Prostate gland (tissue), 2 donors: Measurements from ENCODE around the gene MS4A8. TPM values are rescaled to one million over a fixed set of nuclear protein-coding genes. Genes with fewer than 3 reads are reported as not detected.
"Not testable (repeated sequence)": the region's sequence is repeated elsewhere in the genome, so short reads cannot be mapped to it uniquely, and the experiment has no call there.

Source experiments
- DNase-seq: peaks from one replicate; pipeline ENCODE4 v3.0.0-alpha.2; 2019; ENCODE audit warnings: low spot score
- H3K27ac ChIP-seq, 2 donors: fragments of 200-600 bp; sonication (generic); 2 replicates each; pipeline ENCODE4 v1.5.1; 2017 to 2019
- H3K27me3 ChIP-seq: fragments of 200-600 bp; sonication (generic); replicated peaks from 2 replicates; pipeline ENCODE4 v1.5.1; 2019; ENCODE audit not compliant: insufficient read depth
- H3K36me3 ChIP-seq, 2 donors: fragments of 200-600 bp; sonication (generic); 1 replicate in 1 of 2; 2 replicates in 1 of 2; pipeline versions ENCODE4 v1.5.1 to v1.8.1; 2017 to 2019
- H3K4me1 ChIP-seq: fragments of 200-600 bp; sonication (generic); replicated peaks from 2 replicates; pipeline ENCODE4 v1.5.1; 2019
- H3K4me3 ChIP-seq, 2 donors: fragments of 200-600 bp; sonication (generic); 2 replicates each; pipeline ENCODE4 v1.5.1; 2017 to 2019
- H3K9me3 ChIP-seq: fragments of 200-600 bp; sonication (generic); 2 replicates; pipeline ENCODE4 v1.5.1; 2017
- POLR2A ChIP-seq: fragments of 450-650 bp; IDR thresholded peaks from one replicate; pipeline ENCODE4 v1.6.1; 2016; ENCODE audit warnings: antibody characterized with exemption, mild to moderate bottlenecking
- POLR2AphosphoS5 ChIP-seq: sonication (generic); formaldehyde crosslinking; IDR thresholded peaks from one replicate; pipeline ENCODE4 v1.6.1; 2017; ENCODE audit warnings: antibody characterized with exemption
- WGBS: methylation state at CpG from one replicate; pipeline ENCODE4 v1.1.5; 2018; 5-methylcytosine and 5-hydroxymethylcytosine counted together
- intact Hi-C: fragments of 100-400 bp; cut with DNase I; formaldehyde crosslinking; loops from one replicate; pipeline ENCODE4 v1.14.2; 2022
- total RNA-seq, 2 donors: library from RNA; depleted of rRNA; stranded (reverse); fragments of >200 nt; gene quantifications; one replicate each; pipeline ENCODE4 v1.1.0, GENCODE V29; 2016
- TF ChIP-seq, protein P1 (sequence below), 4 experiments: fragments of 200-600 bp in 2 of 4; fragments of 450-650 bp in 2 of 4; sonication (generic) in 2 of 4; IDR thresholded peaks; 1 replicate in 3 of 4; 2 replicates in 1 of 4; pipeline ENCODE4 v1.5.1; 2016 to 2019; ENCODE audit warnings: antibody characterized with exemption in 4 of 4, mild to moderate bottlenecking in 2 of 4, moderate library complexity in 2 of 4

The MS4A8 gene
- total RNA-seq, 2 donors from 2014 or later, result 0.68 to 1.1 TPM

DNA sequence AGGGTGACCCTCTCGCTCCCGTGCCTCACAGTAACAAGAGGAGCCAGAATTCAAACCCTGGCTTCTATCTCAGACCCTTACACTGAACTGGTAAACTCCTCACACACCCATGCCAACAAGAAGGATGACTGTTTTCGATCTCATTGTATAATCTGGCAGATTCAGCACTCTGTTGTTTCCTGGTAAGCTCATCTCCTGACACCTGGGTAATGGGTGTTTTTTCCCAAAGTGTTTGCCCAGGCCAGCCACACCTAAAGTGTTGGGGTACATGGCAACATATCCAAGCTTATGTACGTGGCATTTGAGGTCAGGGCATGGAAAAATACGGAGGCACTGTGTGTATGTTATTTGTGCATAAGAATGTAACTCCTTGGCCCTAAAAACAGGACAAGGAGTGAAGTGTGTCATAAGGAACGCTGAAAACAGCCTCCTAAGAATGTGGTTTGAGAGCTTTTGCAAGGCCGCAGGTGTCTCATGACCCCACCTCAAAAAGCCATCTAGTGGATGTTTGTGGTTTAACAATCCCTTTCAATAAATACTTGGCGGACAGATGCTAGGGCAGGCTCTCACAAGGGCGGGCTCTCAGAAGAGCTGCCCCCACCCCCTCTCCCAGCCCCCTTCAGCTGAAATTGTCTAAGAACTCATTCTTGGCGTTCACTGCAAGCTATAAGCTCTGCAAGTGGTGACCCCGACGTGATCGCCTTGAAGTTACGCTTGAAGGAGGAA is 57.1 kb downstream of the MS4A8 start, which contains the start of gene MS4A15:
Gene MS4A15, plus strand, starts transcription at position 561 of the 726 bp plus-strand sequence. CDS start 6,867 bp downstream, outside the sequence.
- H3K27me3 ChIP-seq, result no peaks in the 10 kb centered on the region
- no peak for DNase-seq
- H3K4me1 ChIP-seq, result no peaks in the 10 kb centered on the region
- H3K36me3 ChIP-seq, result no peaks in the 10 kb centered on the region
- WGBS, result 71% methylated on average over 14 of the region's 14 CpGs
- H3K9me3 ChIP-seq, result no peaks in the 10 kb centered on the region
- intact Hi-C loops, result no loop called here
- no peak within 1 kb of the TSS for H3K27ac ChIP-seq
- H3K4me3 ChIP-seq, result no peak within 1 kb of the TSS
- TF ChIP-seq POLR2A (no peak), POLR2AphosphoS5 (no peak)
- TF ChIP-seq, protein P1, sequence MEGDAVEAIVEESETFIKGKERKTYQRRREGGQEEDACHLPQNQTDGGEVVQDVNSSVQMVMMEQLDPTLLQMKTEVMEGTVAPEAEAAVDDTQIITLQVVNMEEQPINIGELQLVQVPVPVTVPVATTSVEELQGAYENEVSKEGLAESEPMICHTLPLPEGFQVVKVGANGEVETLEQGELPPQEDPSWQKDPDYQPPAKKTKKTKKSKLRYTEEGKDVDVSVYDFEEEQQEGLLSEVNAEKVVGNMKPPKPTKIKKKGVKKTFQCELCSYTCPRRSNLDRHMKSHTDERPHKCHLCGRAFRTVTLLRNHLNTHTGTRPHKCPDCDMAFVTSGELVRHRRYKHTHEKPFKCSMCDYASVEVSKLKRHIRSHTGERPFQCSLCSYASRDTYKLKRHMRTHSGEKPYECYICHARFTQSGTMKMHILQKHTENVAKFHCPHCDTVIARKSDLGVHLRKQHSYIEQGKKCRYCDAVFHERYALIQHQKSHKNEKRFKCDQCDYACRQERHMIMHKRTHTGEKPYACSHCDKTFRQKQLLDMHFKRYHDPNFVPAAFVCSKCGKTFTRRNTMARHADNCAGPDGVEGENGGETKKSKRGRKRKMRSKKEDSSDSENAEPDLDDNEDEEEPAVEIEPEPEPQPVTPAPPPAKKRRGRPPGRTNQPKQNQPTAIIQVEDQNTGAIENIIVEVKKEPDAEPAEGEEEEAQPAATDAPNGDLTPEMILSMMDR (IDR thresholded peaks at IDR 0.05), result no peak

GRCh38 chr11:60757231-60757800 is 57.9 kb downstream of the MS4A8 start:
- DNase-seq, result no peak
- WGBS, result 85% methylated on average over 19 of the region's 19 CpGs
- intact Hi-C loops, result no loop called here

GRCh38 chr11:60758671-60759070 is 59.3 kb downstream of the MS4A8 start:
- H3K4me3 ChIP-seq, DNase-seq, H3K4me1 ChIP-seq, intact Hi-C loops, H3K27me3 ChIP-seq, H3K36me3 ChIP-seq, H3K9me3 ChIP-seq, H3K27ac ChIP-seq: not testable (repeated sequence)
- peak; percentile 46 for TF ChIP-seq POLR2AphosphoS5
- 67% methylated on average over 4 of the region's 4 CpGs for WGBS

More at GRCh38 chr11:60757231-60757800, 57.9 kb downstream of the MS4A8 start:
- Histone ChIP-seq H3K9me3 (no peaks in the 10 kb centered on the region), H3K4me3 (no peak overlapping the region), H3K27ac (no peak overlapping the region), H3K4me1 (no peaks in the 10 kb centered on the region), H3K27me3 (no peaks in the 10 kb centered on the region), H3K36me3 (no peaks in the 10 kb centered on the region)
- TF ChIP-seq POLR2A (no peak), POLR2AphosphoS5 (no peak)
- TF ChIP-seq, protein P1 (IDR thresholded peaks at IDR 0.05), result no peak

DNA sequence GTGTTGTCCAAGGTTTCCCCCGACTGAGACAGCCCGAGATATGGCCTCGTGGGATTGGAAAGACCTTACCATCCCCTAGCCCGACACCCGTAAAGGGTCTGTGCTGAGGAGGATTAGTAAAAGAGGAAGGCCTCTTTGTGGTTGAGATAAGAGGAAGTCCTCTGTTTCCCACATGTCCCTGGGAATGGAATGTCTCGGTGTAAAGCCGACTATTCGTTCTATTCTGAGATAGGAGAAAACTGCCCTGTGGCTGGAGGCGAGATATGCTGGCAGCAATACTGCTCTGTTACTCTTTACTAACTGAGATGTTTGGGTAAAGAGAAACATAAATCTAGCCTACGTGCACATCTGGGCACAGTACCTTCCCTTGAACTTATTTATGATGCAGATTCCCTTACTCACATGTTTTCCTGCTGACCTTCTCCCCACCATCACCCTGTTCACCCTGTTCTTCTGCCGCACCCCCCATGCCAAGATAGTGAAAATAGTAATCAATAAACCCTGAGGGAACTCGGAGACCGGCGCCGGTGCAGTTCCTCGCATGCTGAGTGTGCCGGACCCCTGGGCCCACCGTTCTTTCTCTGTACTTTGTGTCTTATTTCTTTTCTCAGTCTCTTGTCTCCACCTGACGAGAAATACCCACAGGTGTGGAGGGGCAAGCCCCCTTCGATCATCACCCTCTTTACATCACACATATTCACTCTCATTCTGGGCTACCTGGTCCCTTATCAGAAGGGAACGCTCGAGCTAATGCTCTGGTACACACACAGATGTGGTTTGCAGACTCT is 60.2 kb downstream of the MS4A8 start:
- WGBS, result 84% methylated on average over 22 of the region's 22 CpGs
- intact Hi-C loops, H3K9me3 ChIP-seq, H3K36me3 ChIP-seq, H3K27me3 ChIP-seq, H3K4me1 ChIP-seq, H3K27ac ChIP-seq, H3K4me3 ChIP-seq, DNase-seq: not testable (repeated sequence)

- intact Hi-C loops, result no loop called here
- Histone ChIP-seq H3K36me3 (no peaks in the 10 kb centered on the region), H3K27ac (no peak overlapping the region), H3K4me1 (no peaks in the 10 kb centered on the region), H3K9me3 (no peaks in the 10 kb centered on the region), H3K27me3 (no peaks in the 10 kb centered on the region), H3K4me3 (no peak overlapping the region)
- 56% methylated on average over 4 of the region's 4 CpGs for WGBS
- TF ChIP-seq POLR2A, result no peak
- no peak for TF ChIP-seq POLR2AphosphoS5
- TF ChIP-seq, protein P1 (IDR thresholded peaks at IDR 0.05), result no peak
- DNase-seq, result no peak
These were observed 62.2 kb downstream of the MS4A8 start for GRCh38 chr11:60761436-60762190.
